WERI-Rb-1 (cell line): Measurements from ENCODE around the gene NNT.

Source experiments
- DNase-seq: peaks from one replicate; pipeline ENCODE4 v3.0.0-alpha.2; 2020
- H3K27ac ChIP-seq: fragments of 250-450 bp; sonication (Bioruptor Pico); 2 replicates; pipeline ENCODE4 v1.5.1; 2020; ENCODE audit warnings: mild to moderate bottlenecking, moderate library complexity
- H3K27me3 ChIP-seq: fragments of 250-450 bp; sonication (Bioruptor Pico); 2 replicates; pipeline ENCODE4 v1.5.1; 2021; ENCODE audit warnings: mild to moderate bottlenecking, low read depth, moderate library complexity; ENCODE audit not compliant: insufficient read depth, severe bottlenecking
- H3K36me3 ChIP-seq: fragments of 250-450 bp; sonication (Bioruptor Pico); 2 replicates; pipeline ENCODE4 v1.5.1; 2020; ENCODE audit warnings: mild to moderate bottlenecking, moderate library complexity
- H3K4me3 ChIP-seq: 2 replicates; pipeline ENCODE4 v1.5.1; 2011; ENCODE audit warnings: low read depth, mild to moderate bottlenecking, control low read depth, low read length
- H3K9me3 ChIP-seq: fragments of 250-450 bp; sonication (Bioruptor Pico); 2 replicates; pipeline ENCODE4 v1.5.1; 2021; ENCODE audit warnings: mild to moderate bottlenecking, moderate library complexity; ENCODE audit not compliant: severe bottlenecking
- TF ChIP-seq, protein P1 (sequence below): IDR thresholded peaks from 2 replicates; pipeline ENCODE4 v1.5.1; 2011; ENCODE audit warnings: low read depth, mild to moderate bottlenecking, control low read depth, inconsistent platforms, low read length

The NNT gene

DNA sequence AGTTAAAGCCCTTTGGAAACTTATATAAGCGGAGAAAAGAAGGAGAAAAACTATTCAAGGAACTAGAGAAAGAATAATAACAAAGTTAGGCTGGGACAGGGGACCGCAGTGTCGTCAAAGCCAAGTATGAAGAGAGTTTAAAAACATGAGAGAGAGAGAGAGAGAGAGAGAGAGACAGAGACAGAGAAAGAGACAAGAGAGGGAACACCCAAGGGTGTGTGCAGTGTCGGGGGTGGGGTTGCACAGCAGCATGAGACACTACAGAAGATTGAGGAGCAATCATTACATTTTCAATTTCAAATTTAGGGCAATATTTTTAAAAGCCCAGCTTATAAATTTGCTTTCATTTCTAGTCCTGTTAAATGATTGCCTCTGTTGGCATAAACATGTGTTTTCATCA is 74.3 kb downstream of the NNT start:
- no peak overlapping the region for H3K4me3 ChIP-seq
- peaks cover 14% of the 10 kb centered on the region for H3K36me3 ChIP-seq
- H3K9me3 ChIP-seq = no peaks in the 10 kb centered on the region
- no peak for DNase-seq
- TF ChIP-seq, protein P1, sequence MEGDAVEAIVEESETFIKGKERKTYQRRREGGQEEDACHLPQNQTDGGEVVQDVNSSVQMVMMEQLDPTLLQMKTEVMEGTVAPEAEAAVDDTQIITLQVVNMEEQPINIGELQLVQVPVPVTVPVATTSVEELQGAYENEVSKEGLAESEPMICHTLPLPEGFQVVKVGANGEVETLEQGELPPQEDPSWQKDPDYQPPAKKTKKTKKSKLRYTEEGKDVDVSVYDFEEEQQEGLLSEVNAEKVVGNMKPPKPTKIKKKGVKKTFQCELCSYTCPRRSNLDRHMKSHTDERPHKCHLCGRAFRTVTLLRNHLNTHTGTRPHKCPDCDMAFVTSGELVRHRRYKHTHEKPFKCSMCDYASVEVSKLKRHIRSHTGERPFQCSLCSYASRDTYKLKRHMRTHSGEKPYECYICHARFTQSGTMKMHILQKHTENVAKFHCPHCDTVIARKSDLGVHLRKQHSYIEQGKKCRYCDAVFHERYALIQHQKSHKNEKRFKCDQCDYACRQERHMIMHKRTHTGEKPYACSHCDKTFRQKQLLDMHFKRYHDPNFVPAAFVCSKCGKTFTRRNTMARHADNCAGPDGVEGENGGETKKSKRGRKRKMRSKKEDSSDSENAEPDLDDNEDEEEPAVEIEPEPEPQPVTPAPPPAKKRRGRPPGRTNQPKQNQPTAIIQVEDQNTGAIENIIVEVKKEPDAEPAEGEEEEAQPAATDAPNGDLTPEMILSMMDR = no peak
- H3K27ac ChIP-seq = no peak overlapping the region
- H3K27me3 ChIP-seq = no peaks in the 10 kb centered on the region

DNA sequence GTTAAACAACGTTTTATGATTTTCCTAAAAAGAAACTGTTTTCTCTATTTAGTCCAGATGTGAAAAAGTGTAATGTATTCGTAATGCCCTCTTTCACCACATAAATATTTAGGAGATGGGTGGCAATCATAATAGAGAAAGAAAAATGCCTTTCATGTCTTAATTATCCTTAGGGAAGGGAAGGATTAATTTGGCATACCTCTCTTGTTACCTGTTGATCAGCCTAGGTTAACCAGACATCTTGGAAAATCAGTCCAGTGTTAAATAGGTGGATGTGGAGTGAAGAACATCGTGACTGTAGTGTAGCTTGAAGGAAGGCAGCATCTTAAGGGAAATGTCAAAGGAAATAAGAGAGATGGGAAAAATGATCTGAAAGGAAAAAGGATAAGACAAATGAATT is 76.2 kb downstream of the NNT start:
- no peak for DNase-seq
- peaks cover 14% of the 10 kb centered on the region for H3K36me3 ChIP-seq
- H3K9me3 ChIP-seq = no peaks in the 10 kb centered on the region
- TF ChIP-seq, protein P1 = no peak
- no peak overlapping the region for H3K27ac ChIP-seq
- no peak overlapping the region for H3K4me3 ChIP-seq
- H3K27me3 ChIP-seq = no peaks in the 10 kb centered on the region

DNA sequence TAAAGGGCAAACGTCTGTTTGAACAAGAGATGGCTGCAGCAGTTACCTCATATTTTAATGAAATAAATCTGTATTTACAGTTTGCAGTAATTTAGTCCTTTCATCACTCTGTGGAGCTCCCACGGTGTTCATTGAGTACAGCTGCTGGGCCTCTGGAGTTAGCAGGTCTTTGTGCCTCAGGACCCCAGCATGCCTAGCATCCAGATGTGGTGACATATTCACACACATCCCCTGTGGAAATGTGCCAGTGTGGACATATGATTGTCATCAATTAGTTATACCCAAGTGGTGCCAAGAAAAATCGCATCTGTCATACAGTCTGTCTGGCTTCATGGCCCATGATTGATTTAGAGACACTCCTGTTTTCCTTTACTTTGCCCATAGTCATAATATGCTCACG is 77.3 kb downstream of the NNT start:
- TF ChIP-seq, protein P1 = no peak
- H3K4me3 ChIP-seq = no peak overlapping the region
- H3K36me3 ChIP-seq = peaks cover 13% of the 10 kb centered on the region
- DNase-seq = no peak
- H3K27ac ChIP-seq = no peak overlapping the region
- no peaks in the 10 kb centered on the region for H3K27me3 ChIP-seq
- H3K9me3 ChIP-seq = no peaks in the 10 kb centered on the region

DNA sequence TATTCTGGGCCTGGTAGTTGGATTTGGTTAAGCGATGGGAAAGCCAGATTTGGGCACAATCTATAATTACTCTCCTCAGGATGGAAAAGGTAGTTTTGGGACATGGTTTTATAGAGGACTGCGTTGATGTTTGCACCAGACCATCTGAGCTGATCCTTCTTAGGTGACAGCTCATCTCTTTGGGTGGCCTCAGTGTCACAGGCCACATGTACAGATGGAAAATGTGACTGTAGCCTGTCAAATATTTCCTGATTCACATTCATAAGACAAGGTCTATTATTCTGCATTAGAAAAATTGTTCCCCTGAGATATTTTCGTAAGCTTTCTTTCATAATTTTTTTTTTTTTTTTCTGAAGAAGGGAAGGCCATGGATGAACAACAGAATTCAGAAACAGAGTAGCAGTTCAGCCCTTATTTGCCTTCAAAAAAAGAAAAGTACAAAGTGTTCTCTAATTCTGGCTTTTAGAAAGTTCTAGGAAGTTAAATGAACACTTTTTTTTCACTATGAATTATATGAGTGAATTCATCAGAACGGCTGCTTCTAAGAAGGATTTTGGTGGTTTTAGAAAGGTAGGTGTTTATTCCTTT is 81.0 kb downstream of the NNT start:
- no peak for DNase-seq
- Histone ChIP-seq H3K36me3 (no peaks in the 10 kb centered on the region), H3K9me3 (no peaks in the 10 kb centered on the region), H3K27ac (no peak overlapping the region), H3K27me3 (no peaks in the 10 kb centered on the region), H3K4me3 (no peak overlapping the region)
- TF ChIP-seq, protein P1 = no peak

DNA sequence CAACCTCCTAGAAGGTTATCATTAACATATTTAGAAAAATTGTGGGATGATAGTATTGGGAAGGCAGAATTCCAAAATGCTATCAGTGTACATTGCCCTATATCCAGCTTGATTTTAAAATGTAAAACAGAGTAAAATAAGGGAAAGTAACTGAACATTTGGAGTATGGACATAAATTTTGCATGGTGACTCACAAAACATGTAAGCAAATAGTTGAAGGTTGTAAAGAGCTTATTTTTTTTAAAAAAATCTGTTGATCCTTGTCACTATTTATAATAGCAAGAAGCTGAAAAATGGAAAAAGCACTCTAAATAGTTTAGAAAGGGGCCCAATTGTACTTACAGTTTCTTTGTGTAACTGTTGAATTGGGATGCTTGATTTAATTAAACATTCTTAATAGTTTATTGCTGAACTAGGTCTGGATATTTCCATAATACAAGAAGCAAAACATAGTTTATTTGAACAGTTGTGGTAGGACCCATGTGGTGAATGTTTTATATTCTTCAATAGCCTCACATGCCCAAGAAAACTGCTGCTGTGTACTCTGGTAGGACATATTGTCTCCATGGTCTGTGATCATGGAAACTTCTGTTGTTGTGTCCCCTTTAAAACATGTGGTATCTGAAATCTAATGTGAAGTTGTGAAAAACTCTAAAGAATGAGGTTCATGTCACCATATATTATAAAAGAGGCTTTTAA is 82.4 kb downstream of the NNT start:
- H3K27ac ChIP-seq = no peak overlapping the region
- H3K36me3 ChIP-seq = no peaks in the 10 kb centered on the region
- H3K9me3 ChIP-seq = no peaks in the 10 kb centered on the region
- DNase-seq = no peak
- TF ChIP-seq, protein P1 = no peak
- no peak overlapping the region for H3K4me3 ChIP-seq
- H3K27me3 ChIP-seq = no peaks in the 10 kb centered on the region

DNA sequence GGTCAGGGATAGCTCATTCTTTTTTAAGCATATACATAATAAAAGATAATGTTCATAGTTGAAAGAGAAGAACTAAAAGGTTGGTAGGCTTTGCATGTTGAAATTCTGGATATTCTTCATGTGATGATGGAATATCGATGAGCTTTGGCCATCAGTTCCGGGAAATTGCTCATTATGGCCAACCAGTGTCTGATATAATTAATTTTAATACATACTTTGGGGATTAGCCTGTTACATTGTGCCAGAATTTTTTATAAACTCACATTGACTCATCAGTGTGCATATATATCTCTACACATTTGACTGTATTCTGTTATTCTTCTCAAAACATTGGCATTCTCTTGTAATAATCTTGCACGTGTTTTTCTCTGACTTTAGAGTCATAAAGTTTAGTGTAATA is 84.3 kb downstream of the NNT start:
- Histone ChIP-seq H3K4me3 (no peak overlapping the region), H3K9me3 (no peaks in the 10 kb centered on the region), H3K36me3 (no peaks in the 10 kb centered on the region), H3K27me3 (no peaks in the 10 kb centered on the region), H3K27ac (no peak overlapping the region)
- DNase-seq = no peak
- TF ChIP-seq, protein P1 = no peak
